Myocyte (in vitro differentiated cells): ENCODE data around the gene CRACDL. TPM values are rescaled to one million over a fixed set of nuclear protein-coding genes. Genes with fewer than 3 reads are reported as not detected.
A peak's percentile ranks its signal among the peaks of the same experiment; 100 is the strongest.

Source experiments
- DNase-seq: peaks from one replicate; pipeline ENCODE4 v3.0.0-alpha.2; 2012; ENCODE audit warnings: low read depth
- total RNA-seq: library from RNA; depleted of rRNA; stranded (reverse); fragments of >200 nt; gene quantifications from 2 replicates; pipeline ENCODE4 v1.2.3, GENCODE V29; 2014

CRACDL gene
- total RNA-seq, 1 donor from 2014 or later = 0.11 TPM

DNA sequence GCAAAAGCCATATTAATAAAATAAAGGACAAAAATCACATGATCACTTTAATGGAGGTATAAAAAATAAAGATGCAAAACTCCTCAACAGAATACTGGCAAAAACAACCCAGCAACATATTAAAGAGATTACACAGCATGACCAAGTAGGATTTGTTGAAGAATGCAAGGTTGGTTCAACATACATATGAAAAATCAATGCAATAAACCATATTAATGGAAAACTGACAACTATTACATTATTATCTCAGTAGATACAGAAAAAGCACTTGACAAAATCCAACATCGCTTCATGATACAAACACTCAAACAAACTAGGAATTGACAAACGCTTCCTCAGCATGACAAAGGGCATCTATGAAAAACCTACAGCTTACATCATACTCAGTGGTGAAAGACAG, 76.7 kb downstream of the CRACDL start:
- no peak for DNase-seq

DNA sequence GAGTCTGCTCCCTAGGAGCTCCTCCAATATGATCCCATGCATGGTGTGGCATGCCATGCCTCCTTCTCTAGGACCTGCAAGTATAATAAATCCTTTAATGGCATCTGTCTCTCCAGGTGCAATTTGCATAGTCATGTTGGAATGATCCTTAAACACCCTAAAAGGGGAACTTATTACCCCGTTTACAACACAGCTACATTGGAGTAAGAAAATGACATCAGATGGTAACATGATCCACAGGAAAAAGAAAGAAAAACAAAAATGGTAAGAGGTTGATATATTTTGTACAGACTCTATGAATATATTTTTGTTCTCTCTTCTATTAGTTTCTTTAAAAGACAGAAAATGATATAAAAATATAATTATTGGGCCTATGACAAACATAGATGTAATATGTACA, 79.0 kb downstream of the CRACDL start:
- no peak for DNase-seq

DNA sequence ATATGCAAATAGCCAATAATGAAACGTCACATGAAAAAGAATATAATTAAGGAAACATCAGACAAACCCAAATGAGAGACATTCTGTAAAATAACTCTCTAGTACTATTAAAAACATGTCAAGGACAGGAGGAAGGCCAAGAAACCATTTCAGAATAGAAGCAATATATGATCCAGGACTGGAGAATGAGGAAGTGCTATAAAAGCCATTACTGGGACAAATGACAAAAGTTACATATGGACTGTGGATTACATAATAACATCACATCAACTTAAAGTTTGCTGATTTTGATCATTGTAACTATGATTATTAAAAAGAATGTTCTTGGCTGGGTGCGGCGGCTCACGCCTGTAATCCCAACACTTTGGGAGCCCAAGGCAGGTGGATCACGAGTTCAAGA, 81.3 kb downstream of the CRACDL start:
- DNase-seq = no peak

DNA sequence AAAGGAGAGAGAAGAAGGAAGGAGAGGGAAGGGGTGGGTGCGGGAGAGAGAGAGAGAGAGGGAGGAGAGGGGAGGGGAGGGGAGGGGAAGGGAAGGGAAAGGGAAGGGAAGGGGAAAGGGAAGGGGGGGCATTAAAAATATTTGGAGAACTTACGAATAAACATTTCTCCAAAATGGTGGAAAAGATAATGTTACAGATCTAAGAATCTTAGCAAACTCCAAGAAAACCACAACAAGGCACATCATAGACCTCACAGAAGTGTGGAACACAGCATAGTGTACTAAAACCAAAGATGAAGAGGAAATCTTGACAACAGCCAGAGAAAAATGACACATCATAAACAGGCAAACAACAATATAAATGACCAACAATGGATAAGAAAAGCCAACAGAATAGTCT, 83.1 kb downstream of the CRACDL start:
- DNase-seq = no peak

DNA sequence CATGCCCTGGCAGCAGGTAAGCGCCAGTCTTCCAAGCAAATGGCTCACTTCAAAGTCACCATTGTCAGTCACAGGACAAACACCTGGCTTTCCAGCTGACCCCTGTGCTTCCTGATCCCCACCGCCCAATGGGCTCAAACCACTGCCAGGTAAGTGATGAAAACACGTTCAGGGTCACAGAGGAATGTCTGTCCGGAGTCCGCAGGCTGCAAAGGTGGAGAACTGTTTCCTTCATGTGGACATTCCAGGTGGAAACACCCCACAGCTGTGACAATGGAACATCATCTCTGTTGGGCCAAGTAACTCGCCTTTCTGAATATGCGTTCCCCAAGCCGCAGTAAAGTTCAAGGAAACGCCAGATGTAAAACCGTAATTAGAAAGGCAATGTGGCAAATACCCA, 86.0 kb downstream of the CRACDL start:
- no peak for DNase-seq

DNA sequence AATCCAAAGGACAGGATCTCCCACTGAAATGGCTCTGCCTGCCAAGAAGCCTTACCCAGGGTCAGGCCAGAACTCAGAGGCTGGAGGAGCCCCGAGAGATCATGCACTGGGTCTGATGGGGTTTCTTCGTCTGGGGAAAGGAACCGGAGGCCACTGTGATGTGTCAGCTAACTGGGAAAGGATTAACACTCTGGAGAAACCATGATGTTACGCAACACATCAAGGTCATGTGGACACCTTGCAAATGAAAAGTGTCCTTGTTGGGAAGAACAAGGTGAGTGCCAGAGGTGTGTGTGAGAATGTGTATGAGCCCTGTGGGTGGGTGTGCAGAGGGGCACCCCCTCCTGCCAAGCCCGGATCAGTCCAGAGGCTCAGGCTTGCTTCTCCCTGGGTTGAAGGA, 86.9 kb downstream of the CRACDL start:
- DNase-seq = no peak

DNA sequence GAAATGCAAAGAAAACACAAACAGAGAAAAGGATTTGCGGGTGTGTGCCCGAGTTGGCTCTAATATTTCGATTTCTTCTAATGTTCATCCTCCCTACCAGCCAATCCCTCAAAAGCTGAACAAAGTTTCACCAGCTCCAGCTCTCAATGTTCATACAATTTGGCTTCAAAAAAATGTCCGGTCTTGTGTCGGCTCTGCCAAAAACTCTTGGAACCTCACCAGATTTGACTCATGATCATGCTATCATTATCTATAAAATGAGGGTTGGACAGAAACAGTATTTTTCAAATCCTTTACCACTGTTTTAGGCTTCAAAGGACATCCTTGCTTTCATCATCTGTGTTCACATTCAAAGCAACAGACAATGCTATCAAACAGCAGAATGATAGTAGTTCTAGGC, 88.2 kb downstream of the CRACDL start:
- DNase-seq = no peak

DNA sequence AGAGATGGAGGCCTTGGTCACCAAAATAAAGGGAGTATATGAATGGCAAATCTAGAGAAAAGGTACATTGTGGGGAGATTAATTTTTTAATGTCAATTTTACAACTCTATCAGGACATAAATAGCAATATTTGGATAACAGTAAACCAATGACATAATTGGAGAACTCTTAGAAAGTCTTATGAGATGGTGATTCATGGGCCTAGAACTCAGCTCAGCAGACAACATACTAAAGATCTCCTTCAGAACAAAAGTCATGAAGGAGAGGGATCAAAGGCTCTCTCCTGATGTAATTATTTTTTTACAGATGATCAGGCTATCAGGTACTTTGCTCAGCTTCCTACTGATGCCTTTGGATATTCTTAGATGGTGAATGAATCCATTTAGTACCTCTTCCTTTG, 90.0 kb downstream of the CRACDL start:
- DNase-seq = no peak

DNA sequence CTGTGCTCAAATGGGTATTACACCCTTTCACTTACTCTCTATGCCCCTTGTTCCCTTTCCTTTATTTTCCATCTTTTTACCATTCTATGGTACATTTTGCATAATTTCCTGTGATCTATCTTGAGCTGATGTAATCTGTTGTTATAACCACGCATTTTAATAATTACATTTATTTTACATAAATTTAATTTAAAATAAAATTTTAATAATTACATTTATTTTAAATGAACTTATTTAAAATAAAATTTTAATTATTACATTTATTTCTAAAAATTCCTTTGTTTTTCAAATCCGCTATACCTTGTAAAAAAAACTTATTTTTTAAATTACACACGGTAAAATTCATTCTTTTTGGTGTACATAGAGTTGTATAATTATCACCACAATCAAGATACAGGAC, 93.9 kb downstream of the CRACDL start:
- no peak for DNase-seq

DNA sequence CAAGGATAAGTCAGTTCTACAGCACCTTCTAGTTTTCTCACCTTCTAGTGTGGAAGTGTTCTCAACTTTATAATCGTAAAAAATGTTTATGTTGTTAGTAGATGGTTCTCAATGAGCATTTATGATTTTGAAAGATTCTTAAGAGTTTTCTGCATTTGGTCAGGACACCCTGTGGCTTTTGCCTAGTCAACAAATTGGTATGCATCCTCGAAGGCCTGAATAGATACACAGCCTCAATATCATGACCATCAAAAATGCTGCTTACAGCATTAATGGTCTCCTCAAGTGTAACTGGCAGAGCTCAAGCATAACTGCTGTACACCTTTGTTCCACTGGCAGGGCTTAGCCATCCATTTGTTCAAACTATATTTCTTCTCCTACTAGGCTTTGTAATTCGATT, 96.7 kb downstream of the CRACDL start:
- DNase-seq = no peak

DNA sequence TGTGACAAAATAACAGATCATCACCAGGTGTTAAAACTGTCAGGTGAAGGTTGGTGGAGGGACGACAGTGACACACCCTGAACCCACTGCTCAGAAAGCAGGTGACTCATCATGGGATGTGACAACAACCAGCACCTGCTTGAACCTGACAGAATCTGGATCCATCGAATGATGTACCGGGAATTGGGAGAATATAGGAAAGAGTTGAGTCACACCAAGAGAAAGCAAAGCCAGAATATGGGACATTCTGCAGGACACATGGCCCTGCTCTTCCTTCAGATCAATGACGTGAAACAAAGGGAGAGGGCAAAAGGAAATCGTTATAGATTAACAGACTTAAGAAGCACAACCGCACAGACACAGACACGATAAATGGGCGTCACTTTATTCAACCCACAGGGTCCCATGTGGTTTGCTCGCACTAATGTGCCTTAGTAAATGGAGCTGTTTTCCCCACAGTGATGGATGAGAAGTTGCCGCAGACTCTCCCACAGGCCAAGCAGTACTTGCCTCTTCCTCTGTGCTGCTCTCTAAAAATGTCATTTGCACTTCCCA, 100.1 kb downstream of the CRACDL start:
- DNase-seq = no peak

DNA sequence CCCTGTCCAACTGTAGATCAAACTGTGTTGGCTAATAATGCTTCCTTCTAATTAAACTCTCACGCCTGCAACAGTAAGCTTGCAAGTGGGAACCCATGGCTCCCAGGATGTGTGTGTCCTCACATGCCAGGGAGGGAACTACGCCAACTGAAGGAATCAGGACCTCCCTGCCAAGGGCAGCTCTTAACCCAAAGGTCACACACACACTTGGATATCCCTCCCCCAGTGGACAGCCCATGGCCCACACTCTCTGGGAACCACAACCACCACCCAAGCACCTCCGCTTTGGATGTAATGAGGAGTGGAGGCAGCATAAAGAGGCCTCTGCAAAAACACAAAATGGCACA, 102.1 kb downstream of the CRACDL start:
- DNase-seq = no peak

DNA sequence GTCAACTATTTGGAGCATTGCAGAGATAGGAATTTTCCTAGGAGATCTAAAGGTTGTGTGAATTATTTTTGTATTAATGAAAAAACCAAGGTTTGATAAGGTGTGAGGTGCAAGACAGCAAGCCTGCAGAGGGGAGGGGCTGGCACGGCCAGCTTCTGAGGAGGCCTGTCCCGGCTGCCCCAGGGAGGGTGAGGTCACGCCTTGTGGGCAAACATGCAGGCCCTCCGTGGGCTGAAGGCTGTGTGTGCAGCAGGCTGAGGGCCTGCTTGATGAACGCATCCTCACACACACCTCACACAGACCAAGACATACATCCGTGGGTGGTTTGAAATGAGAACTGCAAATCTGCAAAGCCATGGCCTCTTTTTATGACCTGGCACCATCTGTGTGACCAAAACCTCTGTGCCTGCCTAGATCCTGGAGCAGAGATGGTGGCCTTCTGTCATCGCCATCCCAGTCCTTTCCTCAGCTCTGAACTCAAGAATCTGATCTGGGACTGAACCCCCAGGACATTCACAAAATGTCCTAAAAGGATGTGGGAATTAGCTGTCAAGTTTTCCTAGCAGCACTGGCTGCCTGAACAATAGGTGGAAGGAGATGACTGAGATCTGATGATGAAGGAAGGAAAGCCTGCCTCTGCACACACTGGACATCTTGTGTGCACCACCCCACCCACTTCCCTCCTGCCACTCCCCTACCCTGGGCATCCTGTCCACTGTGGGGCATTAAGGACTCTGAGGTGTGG, 102.7 kb downstream of the CRACDL start:
- DNase-seq = no peak

DNA sequence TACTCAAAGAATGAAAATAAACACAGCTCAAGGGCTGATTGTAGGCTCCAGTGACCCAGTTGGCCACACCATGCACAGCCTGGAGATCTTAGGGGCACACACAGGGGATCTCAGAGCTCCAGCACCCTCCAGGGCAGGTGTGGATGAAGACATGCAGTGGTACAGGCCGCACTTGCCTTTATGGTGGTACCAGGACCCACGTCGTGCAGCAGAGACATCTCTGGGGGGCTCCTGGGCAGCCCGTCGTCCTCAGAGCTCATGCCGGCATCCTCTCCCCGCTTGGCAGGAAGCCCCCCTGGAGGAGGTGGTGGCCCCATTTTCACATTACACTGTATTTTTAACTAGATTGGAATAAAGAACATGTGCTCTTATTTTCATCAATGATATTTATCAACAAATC, 103.9 kb downstream of the CRACDL start:
- no peak for DNase-seq

DNA sequence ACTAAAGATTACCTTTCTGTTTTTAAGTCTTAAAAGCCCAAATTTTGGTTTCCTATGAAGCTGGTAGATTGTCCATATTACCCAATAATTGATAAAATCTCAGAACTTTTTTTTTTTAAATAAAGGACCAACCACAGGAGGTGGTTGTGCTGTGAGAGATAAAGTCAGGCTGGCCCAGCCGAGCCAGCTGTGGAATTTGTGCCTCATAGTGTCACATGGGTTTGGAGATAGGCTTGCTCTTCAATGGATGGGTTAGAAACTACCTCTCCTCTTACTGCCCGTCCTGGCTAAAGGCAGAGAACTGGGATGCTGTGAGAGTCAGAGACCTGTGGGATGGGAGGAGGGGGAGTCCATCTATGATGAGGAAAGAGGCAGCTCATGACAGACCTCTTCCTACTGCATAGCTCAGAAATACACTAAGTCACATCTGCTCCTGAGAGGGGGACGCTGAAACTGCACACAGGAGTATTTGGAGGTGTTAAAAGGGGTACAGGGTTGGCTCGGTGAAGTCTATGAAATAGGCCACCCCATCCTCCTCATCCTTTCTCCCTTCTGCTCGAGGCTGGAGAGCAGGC, 105.4 kb downstream of the CRACDL start:
- DNase-seq = no peak

DNA sequence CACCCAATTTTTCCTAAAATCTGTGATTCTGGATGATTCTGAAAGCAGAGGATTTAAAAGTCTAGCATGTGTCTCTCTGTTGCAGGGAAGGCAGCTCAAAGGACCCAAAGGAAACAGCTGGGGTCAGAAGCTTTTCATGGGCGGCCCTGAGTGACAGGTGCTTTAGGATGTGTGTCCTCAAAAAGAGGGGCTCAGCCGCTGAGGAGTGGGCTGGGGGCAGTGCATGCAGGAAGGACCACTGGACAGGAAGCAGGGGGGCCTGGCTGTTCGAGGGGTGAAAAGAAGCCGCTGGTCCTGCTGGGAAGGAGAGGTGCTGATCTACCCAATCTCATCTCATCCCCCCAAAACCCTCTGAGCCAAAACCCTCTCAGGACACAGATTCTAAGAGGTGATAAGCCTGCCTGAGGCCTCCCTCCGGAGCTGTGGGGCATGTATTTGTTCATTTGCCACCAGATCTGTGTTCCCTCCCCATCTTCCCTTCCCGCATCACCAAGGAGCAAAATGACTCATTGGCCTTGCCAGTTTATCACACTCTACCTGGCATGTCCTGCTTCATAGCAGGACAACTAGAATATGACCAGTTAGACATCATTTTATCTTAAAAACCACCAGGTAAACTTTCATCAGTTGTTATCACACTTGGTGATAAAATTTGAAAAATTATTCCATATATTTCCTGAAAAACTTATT, 106.3 kb downstream of the CRACDL start:
- no peak for DNase-seq

DNA sequence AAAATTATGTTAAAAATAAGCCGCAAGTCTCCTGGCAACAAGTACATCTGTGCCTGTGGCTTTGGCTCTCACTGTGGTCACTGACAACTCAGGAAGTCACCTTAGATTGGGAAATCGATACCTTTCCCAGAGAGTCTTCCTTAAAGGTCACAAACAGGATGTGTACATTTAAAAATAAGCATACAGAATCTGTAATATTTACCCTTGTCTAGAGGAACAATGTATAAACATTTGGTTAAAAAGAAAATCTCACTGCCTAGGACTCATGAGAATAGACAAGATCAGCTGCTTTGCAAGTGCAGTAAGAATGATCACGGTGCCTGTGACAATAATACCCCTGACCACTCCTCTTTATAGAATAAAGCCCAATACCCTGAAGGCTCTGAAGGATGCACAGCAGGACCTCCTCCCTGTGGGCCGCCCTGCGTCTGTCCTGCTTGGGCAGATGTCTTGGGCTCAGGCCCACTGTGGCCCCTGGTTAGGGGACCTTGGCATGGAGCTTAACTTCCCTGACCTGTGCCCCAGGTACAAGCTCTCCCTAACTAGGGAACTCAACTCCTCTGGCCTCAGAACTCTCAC, 107.1 kb downstream of the CRACDL start:
- DNase-seq = peak; percentile 8

DNA sequence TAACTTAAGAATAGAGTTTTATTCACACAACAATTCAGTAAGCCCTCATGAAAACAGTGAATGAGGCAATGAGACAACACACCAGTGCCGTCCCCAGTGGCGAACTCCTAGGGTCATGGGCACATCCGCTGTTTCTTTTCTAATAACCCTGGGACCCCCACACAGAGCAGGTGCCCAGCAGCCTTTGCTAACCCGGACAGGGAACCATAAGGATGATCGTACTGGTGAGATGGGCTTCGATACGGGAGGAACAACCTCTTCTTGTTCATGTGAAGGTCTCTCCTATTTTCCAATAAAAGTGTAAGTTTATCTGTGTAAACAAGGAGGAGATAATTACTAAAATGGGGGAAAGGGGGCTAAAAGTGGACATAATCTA, 107.7 kb downstream of the CRACDL start:
- no peak for DNase-seq

DNA sequence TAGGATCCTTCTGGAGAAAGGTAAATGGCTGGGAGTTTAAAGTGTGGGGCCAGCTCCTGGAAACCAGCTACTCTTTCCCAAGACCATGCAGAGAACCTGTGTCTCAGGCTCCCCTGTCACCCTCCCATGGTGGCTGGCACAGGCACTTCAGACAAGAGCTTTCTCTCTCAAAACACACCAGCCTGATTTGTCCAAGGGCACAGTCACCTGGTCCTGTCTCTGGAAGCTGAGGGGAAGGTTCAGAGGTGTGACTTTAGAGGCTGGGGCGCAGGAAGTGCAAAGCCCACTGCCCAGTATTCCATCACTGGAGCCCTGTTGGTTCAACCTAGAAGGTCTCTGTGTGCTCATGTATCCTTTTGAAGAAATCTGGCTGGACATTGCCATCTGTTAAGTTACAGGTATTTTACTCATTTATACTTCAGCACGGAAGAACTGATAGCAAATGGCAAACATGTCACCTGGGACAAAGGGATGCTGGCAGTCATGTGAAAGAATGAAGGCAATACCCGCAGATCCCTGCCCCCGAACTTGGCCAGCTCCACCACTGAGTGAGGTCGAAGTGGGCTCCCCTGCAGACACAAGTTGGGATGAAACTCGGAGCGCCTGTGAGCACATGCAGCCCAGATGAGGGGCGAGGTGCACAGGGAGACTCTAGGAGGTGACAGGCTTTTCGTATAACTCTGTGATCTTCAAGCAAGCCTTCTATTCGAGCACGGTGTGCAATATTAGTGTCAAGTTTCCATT, 108.2 kb downstream of the CRACDL start:
- no peak for DNase-seq

DNA sequence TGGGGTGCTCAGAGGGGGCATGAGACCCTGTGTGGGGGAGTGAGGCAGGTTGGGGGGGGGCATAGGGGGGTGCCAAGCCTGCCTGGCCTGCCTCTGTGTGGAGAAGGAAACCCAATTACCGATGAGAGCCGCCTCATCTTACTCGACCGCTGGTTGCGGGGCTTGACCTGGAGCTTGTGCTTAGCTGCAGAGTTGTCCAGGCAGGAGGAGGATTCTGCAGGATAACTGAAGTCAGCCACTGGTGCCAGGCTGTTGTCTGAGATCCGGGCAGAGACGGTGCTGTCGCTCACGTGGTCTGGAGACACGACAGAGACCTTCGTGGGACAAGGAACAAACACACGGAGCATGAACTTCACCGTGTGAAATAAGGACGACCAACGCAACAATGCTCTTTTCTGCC, 109.2 kb downstream of the CRACDL start:
- no peak for DNase-seq

DNA sequence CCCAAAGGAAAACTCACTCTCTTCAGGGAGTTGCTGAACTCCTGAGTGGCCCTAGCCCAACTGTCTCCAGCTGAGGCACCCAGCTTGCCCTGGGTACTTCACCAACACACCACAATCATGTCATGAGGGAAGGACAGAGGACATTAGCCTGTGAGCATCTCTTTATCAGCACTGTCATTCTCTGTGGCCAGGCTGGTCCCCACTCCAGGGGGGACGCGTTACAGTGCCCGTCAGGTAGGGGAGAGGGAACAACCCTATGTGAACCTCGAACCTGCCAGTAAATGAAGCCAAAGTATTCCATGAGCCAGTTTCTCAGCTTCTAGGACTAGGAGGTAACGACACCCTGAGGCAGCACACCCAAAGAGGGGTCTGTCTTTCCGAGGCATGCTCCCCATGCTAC, 110.2 kb downstream of the CRACDL start:
- DNase-seq = no peak

DNA sequence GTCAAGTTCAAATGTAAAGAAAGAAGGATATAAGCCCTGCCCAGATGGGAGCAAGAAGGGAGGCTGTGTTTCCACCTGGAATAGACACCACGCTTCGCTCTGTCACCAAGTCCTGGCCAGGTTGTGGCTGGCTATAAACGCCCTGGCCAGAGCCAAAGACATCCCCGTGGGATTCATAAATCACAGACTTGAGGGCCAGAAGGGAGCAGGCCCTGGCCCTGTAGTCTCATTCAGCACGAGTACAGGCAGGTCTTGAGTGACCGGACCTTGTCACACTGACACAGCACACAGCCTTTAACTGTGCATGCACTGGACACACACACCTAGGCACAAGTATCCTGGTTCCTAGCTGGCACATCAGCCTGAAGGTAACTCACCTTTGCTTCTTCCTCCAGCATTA, 110.6 kb downstream of the CRACDL start:
- no peak for DNase-seq
